NB4 (cell line): ENCODE results near the gene CCDC136.

Experiments used
- MYC ChIP-seq: IDR thresholded peaks from 2 replicates; pipeline ENCODE4 v1.6.1; 2011; ENCODE audit warnings: low read depth, low read length
- POLR2A ChIP-seq: IDR thresholded peaks from 2 replicates; pipeline ENCODE4 v1.6.1; 2011; ENCODE audit warnings: mild to moderate bottlenecking; ENCODE audit not compliant: insufficient read length; ENCODE audit errors: extremely low read depth
- TF ChIP-seq, protein P1 (sequence below): IDR thresholded peaks from 2 replicates; pipeline ENCODE4 v1.6.1; 2011; ENCODE audit warnings: low read depth, low read length
- TF ChIP-seq, protein P2 (sequence below): IDR thresholded peaks from one replicate; pipeline ENCODE4 v1.5.1; 2012; ENCODE audit warnings: low read depth, low read length

DNA sequence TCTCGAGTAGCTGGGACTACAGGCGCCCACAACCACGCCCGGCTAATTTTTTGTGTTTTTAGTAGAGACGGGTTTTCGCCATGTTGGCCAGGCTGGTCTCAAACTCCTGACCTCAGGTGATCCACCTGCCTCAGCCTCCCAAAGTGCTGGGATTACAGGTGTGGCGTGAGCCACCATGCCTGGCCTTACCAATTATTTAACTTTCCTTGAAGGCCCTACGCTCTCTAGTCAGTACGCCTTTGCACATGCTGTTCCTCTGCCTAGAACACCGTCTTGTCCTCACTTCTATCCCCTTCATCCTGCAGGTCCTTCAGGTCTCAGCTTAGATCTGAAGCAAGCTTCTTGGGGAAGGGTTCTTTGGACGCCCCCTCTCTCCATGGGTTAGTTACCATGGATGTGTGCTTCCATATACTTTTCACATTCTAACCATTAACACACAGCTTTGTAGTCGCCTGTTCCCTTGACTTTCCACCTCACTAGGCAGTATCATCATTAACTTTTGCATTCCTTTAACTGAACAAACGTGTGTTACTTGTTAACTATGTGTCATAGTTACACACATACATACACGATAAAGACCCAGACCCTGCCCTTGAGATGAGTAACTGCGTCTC lies 70.3 kb downstream of the CCDC136 start:
- TF ChIP-seq, protein P1, sequence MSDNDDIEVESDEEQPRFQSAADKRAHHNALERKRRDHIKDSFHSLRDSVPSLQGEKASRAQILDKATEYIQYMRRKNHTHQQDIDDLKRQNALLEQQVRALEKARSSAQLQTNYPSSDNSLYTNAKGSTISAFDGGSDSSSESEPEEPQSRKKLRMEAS = no peak
- TF ChIP-seq, protein P2, sequence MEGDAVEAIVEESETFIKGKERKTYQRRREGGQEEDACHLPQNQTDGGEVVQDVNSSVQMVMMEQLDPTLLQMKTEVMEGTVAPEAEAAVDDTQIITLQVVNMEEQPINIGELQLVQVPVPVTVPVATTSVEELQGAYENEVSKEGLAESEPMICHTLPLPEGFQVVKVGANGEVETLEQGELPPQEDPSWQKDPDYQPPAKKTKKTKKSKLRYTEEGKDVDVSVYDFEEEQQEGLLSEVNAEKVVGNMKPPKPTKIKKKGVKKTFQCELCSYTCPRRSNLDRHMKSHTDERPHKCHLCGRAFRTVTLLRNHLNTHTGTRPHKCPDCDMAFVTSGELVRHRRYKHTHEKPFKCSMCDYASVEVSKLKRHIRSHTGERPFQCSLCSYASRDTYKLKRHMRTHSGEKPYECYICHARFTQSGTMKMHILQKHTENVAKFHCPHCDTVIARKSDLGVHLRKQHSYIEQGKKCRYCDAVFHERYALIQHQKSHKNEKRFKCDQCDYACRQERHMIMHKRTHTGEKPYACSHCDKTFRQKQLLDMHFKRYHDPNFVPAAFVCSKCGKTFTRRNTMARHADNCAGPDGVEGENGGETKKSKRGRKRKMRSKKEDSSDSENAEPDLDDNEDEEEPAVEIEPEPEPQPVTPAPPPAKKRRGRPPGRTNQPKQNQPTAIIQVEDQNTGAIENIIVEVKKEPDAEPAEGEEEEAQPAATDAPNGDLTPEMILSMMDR = no peak
- TF ChIP-seq POLR2A (no peak), MYC (no peak)
